Peyer's patch (tissue), 4 donors: ENCODE data around the gene F5.

Experiments
- CTCF ChIP-seq, 6 experiments: fragments of 450-650 bp in 4 of 6; fragments of 200-600 bp in 2 of 6; sonication (generic) in 1 of 6; IDR thresholded peaks; one replicate each; pipeline ENCODE4 v1.5.1; 2017 to 2019; ENCODE audit warnings: antibody characterized with exemption in 6 of 6, mild to moderate bottlenecking in 3 of 6, moderate library complexity in 1 of 6
- POLR2A ChIP-seq, 2 donors: fragments of 450-650 bp; IDR thresholded peaks; one replicate each; pipeline ENCODE4 v1.5.1; 2017; ENCODE audit warnings: antibody characterized with exemption in 2 of 2, mild to moderate bottlenecking in 2 of 2, moderate library complexity in 2 of 2

GRCh38 chr1:169624122-169624521, 37.8 kb upstream of the F5 start:
- TF ChIP-seq CTCF (IDR thresholded peaks at IDR 0.05) (no peak), POLR2A (IDR thresholded peaks at IDR 0.05) (no peak)
